Stimulated activated CD8-positive, alpha-beta memory T cell treated with anti-CD3 and anti-CD28 coated beads, Interleukin-15, amount 100 ng/mL, for 4 hours (primary cell): ENCODE data around the gene NELFA.
"Not testable (repeated sequence)": the region's sequence is repeated elsewhere in the genome, so short reads cannot be mapped to it uniquely, and the experiment has no call there.

Experiments
- DNase-seq, 2 donors: peaks; one replicate each; pipeline ENCODE4 v3.0.0-alpha.2; 2020; ENCODE audit warnings: low read depth in 2 of 2

The NELFA gene

GRCh38 chr4:1993718-1994516, 14.9 kb downstream of the NELFA start:
- not testable (repeated sequence) for DNase-seq

- DNase-seq: no peak
These were observed 15.6 kb downstream of the NELFA start for GRCh38 chr4:1993169-1993516.

GRCh38 chr4:1992468-1993168, 16.2 kb downstream of the NELFA start:
- no peak for DNase-seq

GRCh38 chr4:1991596-1992434, 17.0 kb downstream of the NELFA start:
- no peak for DNase-seq

GRCh38 chr4:1991087-1991486, 17.7 kb downstream of the NELFA start:
- DNase-seq: no peak

GRCh38 chr4:1990676-1991075, 18.1 kb downstream of the NELFA start:
- DNase-seq: no peak

- no peak for DNase-seq
These were observed 18.5 kb downstream of the NELFA start for GRCh38 chr4:1990348-1990645.

- DNase-seq: no peak
These were observed 19.0 kb downstream of the NELFA start for GRCh38 chr4:1989533-1990347.

GRCh38 chr4:1988327-1988724, 20.4 kb downstream of the NELFA start:
- no peak for DNase-seq

GRCh38 chr4:1987721-1988326, 20.9 kb downstream of the NELFA start:
- DNase-seq: no peak

- no peak for DNase-seq
These were observed 21.5 kb downstream of the NELFA start for GRCh38 chr4:1987296-1987695.

- no peak for DNase-seq
These were observed 22.1 kb downstream of the NELFA start for GRCh38 chr4:1986578-1987210.

- no peak for DNase-seq
These were observed 22.8 kb downstream of the NELFA start for GRCh38 chr4:1985780-1986577.

- DNase-seq: no peak
These were observed 23.5 kb downstream of the NELFA start for GRCh38 chr4:1985294-1985693.

GRCh38 chr4:1984406-1985191, 24.2 kb downstream of the NELFA start:
- no peak for DNase-seq

- DNase-seq: no peak
These were observed 24.8 kb downstream of the NELFA start for GRCh38 chr4:1983846-1984405.

- no peak for DNase-seq
These were observed 25.5 kb downstream of the NELFA start for GRCh38 chr4:1983053-1983845.
